ENCODE measurements around the gene RTP5.

The RTP5 gene

DNA sequence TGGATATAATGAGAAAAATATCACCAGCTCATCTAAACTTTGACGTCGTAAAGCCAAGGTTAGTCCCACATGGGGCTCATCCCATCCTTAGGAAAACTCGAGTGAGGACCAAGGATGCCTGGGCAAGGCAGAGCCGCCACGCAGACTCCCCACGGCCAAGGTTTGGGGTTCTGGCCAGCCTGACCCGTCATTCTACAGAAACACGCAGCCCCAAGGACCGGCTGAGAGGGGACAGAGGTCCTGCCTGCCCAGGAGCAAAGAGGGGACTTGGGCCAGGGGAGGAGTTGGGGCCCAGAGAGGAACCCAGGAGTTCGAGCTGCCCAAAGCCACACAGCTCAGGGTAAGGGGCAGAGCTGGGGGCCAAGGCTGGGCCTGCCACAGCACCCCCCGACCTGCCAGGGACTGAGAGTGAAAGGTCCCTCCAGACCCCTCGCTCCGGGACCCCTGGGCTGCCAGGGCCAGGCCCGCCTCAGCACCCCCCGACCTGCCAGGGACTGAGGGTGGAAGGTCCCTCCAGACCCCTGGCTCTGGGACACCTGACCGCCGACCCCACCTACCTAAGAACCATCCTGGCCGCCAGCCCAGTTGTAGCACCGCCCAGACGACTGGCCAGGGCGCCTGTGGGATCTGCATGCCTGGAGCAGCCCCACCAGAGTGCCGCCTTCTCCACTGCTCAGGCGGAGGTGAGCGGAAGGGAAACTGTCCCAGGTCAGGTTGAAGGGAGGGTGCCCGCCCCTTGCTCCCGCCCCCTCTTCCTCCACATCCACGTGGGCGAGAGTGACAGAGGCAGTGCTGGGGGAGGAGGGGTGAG lies 11.1 kb upstream of the RTP5 start, which contains the start of gene PDCD1:
TSS of gene PDCD1 (minus strand) at position 689 of the 811 bp plus-strand sequence. CDS start at position 633, 56 bp downstream.
- no peak for DNase-seq

DNA sequence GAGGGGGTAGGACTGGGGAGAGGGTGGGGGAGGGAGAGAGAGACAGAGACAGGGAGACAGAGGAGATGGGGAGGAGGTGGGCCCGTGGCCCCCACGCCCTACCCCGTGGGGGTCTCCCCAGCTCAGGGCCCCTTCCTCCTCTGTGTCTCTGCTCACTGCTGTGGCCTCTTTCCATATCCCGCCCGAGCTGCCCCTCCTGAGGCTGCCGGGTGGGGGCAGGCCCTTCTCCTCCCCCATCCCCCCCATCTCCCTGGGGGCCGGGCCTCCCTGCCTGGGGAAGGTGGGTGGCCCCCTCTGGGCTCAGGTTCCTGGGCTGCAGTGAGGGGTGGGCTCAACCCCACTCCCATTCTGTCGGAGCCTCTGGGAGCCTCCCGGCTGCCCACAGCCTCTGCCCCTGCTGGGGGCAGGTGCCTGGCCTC lies 10.5 kb upstream of the RTP5 start:
- no peak for DNase-seq

DNA sequence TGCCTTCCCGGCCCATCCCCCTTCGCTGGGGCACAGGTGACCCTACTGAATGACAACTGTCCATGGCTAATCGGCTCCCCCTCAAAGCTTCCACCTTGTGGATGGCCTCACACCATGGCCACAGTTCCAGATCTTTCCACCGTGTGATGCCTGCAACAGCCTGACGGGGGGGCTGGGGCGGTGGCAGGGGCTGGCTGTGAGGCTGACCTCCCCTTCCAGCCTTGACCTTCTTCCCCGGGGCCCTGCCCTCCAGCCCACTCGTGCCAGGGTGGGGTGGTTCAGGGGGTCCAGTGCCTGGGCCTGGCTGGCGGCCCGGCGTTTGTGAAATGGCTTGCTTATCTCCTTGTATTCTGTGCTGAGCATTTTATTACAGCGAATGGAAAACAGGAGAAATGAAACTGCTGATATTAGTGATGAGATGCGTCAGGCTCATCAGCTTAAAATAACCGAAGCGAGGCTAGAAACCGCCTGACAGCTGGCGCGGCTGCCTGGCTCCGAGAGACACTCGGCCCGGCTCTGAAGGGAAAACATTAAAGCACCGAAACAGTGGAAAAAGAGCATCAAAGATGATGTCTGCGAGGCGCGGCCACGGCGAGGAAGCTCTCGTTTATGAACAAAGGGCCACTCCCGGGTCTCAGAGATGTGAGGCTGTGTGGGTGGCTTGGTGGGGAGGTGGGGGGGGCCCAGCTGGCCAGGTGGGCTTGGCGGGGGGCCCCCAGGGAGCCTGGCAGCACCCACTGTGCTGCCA lies 9.9 kb upstream of the RTP5 start:
- DNase-seq: no peak

DNA sequence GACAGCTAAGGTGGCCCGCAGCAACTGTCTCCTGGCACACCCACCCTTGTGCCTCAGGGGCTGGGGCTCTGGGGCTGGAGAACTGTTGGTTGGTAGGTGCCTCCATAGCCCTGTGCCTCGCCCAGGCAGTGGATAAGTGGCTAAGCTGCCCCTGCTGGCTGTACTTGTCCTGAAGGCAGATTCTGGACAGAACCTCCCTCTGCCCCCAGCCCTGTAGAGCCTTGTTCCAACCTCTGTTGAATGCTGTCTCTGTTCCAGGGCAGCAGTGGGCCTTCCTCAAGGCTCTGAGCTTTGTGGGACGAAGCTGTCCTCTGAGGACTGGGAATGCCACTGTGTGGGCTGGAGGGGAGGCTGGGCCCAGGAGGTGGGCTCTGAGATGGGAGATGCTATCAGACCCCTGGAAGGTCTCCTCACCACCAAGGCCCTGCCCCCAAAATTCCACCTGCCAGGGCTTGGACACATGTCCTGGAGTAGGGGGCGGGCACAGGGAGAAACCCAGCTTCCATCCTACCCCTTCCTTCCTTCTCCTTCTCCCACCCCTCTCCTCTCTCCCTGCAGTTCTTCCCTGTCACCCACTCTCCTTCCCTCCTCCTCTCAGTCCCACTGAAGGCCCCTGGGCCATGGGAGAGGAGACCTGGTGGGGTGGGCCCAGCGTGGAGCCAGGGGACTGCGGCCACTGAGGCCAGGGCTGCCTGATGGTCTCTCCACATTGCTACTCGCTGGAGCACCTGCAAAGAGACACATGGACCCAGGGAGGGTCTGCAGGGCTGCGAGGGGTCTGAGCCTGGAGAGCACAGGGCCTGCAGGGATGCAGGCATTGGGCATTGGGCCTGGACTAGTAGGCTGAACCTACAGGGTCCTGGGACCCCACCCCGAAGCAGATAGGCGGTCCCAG lies 9.1 kb upstream of the RTP5 start:
- DNase-seq: no peak

DNA sequence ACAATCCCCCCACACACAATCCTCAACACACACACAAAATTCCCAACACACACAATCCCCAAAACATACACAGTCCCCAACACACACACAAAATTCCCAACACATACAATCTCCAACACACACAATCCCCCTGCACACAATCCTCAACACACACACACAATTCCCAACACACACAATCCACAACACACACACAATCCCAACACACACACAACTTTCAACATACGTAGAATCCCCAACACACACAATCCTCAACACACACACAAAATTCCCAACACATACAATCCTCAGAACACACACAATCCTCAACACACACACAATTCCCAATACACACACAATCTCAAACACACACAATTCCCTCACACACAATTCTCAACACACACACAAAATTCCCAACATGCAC lies 8.3 kb upstream of the RTP5 start:
- DNase-seq: no peak

DNA sequence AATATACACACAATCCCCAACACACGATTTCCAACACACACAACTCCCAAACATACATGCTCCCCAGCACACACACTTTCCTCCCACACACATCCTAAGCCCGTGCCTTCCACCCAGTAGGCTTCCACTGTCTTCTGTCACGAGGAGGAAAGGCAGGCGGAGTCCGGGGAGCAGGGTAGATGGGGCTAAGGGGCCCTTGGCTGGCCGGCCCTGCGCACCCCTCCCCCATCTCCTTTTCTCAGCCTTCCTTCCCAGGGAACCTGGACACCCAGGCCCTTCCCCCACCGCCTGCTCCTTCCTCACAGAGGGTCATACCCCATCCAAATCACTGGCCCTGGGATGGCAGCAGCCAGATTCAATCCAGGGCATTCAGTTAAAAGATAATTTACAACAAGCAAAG lies 7.4 kb upstream of the RTP5 start:
- no peak for DNase-seq

DNA sequence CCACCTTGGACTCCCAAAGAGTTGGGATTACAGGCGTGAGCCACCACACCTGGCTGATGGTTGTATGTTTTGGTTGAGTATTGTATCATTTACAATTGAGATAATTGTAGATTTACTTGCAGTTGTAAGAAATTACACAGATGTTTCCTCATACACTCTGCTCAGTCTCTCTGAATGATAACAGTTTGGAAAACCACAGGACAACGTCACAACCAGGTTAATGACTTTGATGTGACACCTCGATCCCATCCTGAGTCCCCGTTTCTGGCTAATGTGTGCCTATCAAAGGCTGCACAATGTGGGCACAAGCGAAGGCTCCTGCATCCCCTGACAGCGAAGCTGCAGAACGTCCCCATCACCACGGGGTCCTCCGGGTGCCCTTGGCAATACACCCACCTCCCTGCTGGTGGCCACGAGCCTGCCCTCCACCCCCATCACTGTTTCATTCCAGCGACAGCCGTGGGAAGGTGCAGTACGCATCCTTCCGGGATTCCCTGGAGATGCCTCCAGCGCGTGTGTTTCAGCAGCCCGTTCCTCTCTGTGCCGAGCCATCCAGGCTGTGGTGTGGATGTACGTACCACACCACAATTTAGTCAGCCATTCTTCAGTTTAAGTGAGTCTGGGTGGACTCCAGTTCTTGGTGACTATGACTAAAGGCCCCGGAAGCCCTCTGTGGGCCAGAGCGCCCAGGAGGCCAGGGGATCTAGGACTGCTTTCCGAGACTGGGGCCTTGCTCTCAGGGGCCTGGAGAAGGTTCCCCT lies 6.6 kb upstream of the RTP5 start:
- DNase-seq: no peak

DNA sequence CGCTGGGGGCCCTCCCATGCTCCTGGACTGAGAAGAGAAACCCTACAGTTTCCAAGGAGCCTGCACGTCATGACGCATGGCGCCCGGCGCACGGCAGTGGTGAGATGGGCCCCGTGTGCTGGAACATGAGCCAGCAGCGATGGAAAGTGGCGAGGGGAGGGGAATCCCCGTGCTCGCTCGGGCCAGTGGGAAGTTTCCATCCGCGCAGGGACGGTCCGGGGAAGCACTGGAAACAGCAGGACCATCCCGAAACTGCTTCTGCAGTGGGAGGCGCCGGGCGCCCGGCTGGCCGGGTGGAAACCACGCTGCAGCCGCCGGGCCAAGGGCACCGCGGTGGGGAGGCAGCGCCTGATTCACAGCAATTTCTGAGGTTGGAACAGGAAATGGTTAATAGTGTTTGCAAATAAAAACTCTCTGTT lies 6.0 kb upstream of the RTP5 start:
- no peak for DNase-seq

DNA sequence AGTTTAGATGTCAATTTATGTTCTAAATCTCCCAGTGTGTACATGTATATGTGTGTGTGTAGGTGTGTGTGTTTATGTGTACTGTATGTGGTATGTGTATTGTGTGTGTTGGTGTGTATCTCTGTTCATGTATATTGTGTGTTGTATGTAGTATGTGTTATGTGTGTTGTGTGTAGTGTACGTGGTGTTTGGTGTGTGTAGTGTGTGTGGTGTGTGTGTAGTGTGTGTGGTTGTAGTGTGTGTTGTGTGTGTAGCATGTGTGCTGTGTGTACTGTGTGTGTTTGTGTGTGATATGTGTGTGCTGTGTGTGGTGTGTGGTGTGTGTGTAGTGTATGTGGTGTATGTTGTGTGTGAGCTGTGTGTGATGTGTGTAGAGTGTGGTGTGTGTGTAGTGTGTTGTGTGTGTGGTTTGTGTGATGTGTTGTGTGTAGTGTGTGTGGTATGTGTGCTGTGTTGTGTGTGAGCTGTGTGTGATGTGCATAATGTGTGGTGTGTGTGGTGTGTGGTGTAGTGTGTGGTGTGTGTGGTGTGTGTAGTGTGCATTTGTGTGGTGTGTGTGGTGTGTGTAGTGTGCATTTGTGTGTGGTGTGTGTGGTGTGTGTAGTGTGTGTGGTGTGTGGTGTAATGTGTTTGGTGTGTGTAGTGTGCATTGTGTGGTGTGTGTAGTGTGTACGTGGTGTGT lies 5.2 kb upstream of the RTP5 start:
- no peak for DNase-seq

DNA sequence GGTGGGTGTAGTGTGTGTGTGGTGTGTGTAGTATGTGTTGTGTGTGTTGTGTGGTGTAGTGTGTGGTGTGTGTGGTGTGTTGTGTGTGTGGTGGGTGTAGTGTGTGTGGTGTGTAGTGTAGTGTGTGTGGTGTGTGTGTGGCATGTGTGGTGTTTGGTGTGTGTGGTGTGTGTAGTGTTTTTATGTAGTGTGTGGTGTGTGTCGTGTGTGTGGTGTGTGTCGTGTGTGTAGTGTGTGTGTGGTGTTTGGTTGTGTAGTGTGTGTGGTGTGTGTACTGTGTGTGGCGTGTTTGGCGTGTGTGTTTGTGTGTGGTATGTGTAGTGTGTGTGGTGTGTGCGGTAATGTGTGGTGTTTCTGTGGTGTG lies 4.7 kb upstream of the RTP5 start:
- DNase-seq: no peak

DNA sequence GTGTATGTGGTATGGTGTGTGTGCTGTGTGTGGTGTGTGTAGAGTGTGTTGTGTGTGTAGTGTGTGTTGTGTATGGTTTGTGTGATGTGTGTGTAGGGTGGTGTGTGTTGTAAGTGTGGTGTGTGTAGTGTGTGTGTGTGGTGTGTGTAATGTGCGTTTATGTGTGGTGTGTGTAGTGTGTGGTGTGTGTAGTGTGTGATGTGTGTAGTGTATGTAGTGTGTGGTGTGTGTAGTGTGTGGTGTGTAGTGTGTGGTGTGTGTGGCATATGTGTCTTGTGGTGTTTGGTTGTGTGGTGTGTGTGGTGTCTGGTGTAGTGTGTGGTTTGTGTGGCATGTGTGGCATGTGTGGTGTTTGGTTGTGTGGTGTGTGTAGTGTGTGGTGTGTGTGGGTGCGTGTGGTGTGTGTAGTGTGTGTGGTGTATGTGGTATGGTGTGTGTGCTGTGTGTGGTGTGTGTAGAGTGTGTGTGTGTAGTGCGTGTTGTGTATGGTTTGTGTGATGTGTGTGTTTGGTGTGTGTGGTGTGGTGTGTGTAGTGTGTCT lies 4.0 kb upstream of the RTP5 start:
- DNase-seq: no peak

DNA sequence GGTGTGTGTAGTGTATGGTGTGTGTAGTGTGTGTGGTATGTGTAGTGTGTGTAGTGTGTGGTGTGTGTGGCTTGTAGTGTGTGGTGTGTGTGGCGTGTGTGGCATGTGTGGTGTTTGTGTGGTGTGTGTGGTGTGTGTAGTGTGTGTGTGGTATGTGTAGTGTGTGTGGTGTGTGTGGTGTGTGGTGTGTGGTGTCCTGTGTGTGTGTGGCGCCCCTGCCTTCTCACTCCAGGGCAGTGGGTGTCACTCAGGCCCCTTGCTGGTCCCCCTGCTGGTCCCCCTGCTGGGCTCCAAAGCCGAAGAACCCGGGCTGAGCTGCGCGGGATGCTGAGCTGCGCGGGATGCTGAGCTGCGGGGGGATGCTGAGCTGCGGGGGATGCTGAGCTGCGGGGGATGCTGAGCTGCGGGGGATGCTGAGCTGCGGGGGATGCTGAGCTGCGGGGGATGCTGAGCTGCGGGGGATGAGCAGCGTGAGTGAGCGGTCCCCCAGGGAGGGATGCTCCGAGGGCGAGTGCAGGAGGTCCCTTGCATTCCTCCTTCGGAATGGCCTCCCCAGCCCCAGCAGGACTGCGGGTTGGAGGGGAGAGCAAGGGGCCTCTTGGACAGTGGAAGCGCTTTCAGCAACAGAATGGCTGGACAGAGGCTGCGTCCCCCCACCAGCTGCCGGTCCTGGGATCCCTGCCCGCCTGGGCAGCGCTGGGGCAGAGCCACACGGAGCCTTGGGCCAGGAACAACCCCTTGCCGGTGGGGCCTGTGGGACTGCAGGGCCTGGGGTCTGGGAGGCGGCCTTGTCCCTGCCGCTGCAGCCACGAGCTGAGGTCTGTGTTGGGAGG lies 3.4 kb upstream of the RTP5 start:
- DNase-seq: no peak

DNA sequence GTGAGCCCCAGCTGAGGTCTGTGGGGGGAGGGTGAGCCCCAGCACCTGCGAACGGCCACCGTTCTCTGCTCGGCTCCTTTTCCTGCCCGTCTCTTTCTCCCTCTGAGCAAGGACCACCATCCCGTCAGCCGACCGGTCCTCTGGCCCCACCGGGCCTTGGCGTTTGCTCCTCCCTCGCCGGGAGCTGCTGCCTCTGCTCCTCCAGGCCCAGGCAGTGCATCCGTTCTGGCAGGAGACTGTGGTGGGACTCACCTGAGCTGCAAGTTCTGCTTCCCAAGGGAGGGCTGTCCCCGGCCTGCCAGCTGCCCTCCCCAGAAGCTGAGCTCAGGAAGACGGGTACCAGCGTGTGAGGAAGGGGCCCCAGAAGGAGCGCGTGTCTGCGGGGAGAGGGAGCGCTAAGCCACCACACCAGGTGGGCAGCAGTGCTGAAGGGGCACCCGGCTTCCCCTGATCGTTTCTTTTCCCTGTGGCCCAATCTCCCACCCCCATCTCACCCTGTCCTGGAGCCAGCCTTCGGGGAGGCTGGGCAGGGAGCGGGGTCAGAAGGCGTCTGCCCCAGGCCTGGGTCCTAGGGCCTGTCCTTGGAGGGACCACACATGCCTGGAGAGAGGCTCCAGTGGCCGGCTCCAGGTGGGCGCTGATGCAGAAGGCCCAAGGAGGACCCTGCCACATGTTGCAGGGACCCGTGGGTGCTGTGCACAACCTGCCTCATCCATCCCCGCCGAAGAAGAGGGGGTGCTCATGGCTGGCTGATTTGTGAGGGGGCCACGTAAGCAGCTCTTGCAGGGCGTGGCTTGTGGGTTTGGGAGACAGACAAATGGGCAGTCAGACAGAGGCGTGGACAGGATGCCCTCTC lies 2.5 kb upstream of the RTP5 start:
- DNase-seq: no peak

DNA sequence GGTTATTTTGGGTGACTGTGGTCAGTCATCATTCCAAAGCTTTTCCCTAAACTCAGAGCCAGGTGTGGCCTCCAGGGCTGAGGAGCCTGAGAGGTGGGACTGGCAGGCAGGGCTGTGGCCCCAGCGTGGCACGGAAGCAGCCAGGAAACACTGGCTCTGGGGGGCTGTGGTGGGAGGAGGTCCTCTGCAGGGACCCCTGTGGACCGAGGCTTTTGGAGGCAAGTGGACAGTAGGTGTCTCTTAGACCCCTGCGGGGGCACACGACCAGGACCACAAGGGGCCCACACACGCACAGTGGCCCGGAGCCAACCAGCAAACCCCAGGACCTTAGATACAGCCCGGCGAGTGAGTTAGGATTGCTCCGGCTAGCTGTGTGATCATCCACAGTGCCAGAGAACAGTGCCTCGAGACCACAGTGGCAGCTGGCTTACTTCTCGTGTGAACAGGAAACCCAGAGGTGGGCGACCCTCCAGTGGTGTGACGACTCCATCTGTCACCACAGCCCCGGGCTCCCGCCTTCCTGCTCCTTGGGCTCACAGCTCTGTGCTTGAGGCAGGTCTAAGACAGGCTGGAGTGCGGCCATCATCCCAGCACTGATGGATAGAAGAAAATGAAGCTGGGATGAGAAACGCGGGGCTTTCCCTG lies 1.6 kb upstream of the RTP5 start:
- DNase-seq: no peak

DNA sequence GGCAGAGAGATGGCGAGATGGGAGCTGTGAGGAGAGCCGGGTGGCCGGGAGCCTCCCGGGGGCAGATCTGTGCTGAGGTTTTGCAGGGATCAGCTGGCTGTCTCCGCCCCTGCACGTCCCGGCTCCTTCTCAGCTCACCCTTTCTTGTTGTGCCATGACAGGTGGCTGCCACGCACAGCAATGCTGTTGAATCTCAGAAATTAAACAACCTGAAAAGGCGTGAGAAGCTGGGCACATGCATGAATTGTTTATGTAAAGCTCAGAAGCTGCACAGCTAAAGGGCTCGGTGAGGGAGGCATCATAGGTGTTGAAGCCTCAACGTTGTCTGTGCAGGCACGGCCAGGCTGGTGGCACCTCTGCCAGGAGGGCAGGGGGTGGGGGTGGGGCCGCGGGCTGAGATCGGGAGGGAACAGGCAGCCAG lies 858 bp upstream of the RTP5 start:
- DNase-seq: no peak

DNA sequence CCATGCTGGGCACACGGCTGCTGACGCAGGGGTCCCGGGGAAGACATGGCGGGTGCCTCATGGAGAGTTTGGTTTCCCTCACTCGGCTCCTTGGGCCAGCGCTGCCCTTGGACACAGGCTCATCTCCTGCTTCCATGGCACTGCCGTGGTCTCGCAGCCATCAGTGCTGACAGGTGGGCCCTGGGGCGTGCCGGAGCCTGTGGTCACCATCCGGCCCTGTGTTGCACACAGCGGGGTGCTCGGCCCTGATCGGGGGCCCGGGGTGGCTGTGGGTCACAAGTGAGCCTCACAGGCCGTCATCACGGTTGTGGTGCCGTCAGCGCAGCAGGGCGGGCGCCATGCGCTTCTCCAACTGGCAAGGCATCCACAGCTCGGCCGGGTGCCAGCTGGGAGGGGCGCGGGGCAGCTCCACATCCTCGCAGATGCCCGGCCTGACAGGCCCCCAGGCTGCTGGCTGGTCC lies 582 bp downstream of the RTP5 start:
- no peak for DNase-seq

DNA sequence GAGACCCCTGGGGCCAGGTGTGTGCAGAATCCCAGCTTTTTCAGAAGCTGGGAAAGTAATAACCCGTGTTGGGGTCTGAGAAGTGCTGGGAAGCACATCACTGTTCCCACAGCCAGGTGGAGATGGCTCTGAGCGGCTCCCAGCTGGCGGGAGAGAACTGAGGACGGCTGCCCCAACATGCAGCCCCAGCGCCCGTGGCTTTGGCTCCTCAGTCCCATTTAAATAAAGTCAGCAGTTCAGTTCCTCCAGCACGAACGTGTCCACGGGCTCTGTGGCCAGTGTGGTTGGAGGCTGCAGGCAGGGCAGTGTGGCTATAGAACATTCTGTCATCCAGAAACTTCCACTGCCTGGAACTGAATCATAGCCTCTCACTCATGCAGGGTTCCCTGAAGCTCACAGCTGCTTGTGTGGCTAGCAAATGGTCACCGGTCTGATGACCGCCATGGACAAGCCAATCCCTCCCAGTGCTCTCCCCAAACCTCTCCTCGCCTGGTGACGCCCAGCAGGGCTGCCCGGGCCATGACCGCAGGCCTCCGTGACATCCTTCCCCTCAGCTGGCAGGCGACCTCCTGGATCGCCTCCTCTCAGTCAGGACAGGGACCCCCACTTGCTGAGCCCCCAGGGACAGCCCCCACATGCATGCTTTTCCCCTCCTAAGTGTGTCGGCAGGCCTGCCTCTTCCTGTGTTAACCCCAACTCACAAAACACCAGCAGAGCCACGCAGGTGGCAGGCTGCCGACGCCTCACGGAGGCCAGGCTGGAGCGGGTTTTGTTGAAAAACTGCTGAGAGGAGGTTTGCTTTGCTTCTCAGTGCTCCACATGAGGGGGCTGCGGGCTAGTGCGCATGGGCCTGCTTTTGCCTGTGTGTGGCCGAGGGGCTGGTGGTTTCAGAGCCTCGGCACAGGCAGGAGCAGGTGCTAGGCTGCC lies 1.3 kb downstream of the RTP5 start:
- no peak for DNase-seq
